Measurements from ENCODE around the gene MYO9A.

MYO9A gene

GRCh38 chr15:71804226-71804625 lies 313.7 kb downstream of the MYO9A start:
- no peak for DNase-seq

- no peak for DNase-seq
Measured at GRCh38 chr15:71802770-71803169, 315.2 kb downstream of the MYO9A start.

- no peak for DNase-seq
Measured at GRCh38 chr15:71801935-71802655, 315.9 kb downstream of the MYO9A start.

- DNase-seq, result no peak
Measured at GRCh38 chr15:71800835-71801745, 316.9 kb downstream of the MYO9A start.

- no peak for DNase-seq
Measured at GRCh38 chr15:71800190-71800589, 317.8 kb downstream of the MYO9A start.

- DNase-seq, result no peak
Measured at GRCh38 chr15:71798641-71799040, 319.3 kb downstream of the MYO9A start.

GRCh38 chr15:71792521-71792920 lies 325.4 kb downstream of the MYO9A start:
- DNase-seq, result no peak

- DNase-seq, result no peak
Measured at GRCh38 chr15:71791975-71792374, 326.0 kb downstream of the MYO9A start.

- DNase-seq, result no peak
Measured at GRCh38 chr15:71790081-71790480, 327.9 kb downstream of the MYO9A start.

- DNase-seq, result no peak
Measured at GRCh38 chr15:71789616-71790015, 328.3 kb downstream of the MYO9A start.

- DNase-seq, result no peak
Measured at GRCh38 chr15:71788646-71789579, 329.0 kb downstream of the MYO9A start.

GRCh38 chr15:71786673-71787072 lies 331.3 kb downstream of the MYO9A start:
- no peak for DNase-seq

GRCh38 chr15:71785996-71786395 lies 332.0 kb downstream of the MYO9A start:
- no peak for DNase-seq

GRCh38 chr15:71784719-71785118 lies 333.2 kb downstream of the MYO9A start:
- no peak for DNase-seq

GRCh38 chr15:71782422-71783165 lies 335.4 kb downstream of the MYO9A start:
- no peak for DNase-seq

GRCh38 chr15:71781965-71782265 lies 336.0 kb downstream of the MYO9A start:
- DNase-seq, result no peak

- no peak for DNase-seq
Measured at GRCh38 chr15:71781179-71781964, 336.6 kb downstream of the MYO9A start.

- peak; percentile 29 for DNase-seq
Measured at GRCh38 chr15:71780115-71780976, 337.6 kb downstream of the MYO9A start.

GRCh38 chr15:71779073-71779797 lies 338.7 kb downstream of the MYO9A start:
- DNase-seq, result no peak
